HEK293 (cell line): ENCODE data around the gene SAMD14.

Experiments used
- CTCF ChIA-PET: fragments of 350-600 bp; formaldehyde crosslinking; extraction: SDS; loops from one replicate; lab custom pipeline; 2021; ENCODE audit warnings: antibody characterized with exemption; lab: Yijun Ruan, JAX
- POLR2A ChIA-PET: fragments of 300-600 bp; formaldehyde crosslinking; extraction: SDS; loops from one replicate; lab custom pipeline; 2020; ENCODE audit warnings: antibody characterized with exemption, inconsistent platforms; lab: Yijun Ruan, JAX
- H3K27ac ChIP-seq: fragments of 200-500 bp; sonication (Bioruptor generic); 2 replicates; pipeline ENCODE4 v1.5.1; 2014; ENCODE audit warnings: low read depth, low read length, control low read depth, inconsistent platforms; ENCODE audit errors: extremely low read depth
- H3K36me3 ChIP-seq, 2 experiments: fragments of 200-500 bp in 1 of 2; sonication (Bioruptor generic) in 1 of 2; 1 replicate in 1 of 2; 2 replicates in 1 of 2; pipeline ENCODE4 v1.5.1; 2014 to 2017; ENCODE audit warnings: inconsistent platforms in 2 of 2, low read length in 2 of 2; ENCODE audit not compliant: control insufficient read depth in 2 of 2, insufficient read depth in 1 of 2
- H3K4me1 ChIP-seq: fragments of 200-500 bp; sonication (Bioruptor generic); 2 replicates; pipeline ENCODE4 v1.5.1; 2014; ENCODE audit warnings: mild to moderate bottlenecking, low read length, inconsistent platforms; ENCODE audit not compliant: control insufficient read depth, insufficient read depth
- H3K4me3 ChIP-seq: 2 replicates; pipeline ENCODE4 v1.5.1; 2011; ENCODE audit warnings: low read depth, mild to moderate bottlenecking, control low read depth, low read length, moderate library complexity
- H3K9me3 ChIP-seq: fragments of 200-500 bp; sonication (Bioruptor generic); 2 replicates; pipeline ENCODE4 v1.5.1; 2014; ENCODE audit warnings: low read depth, low read length, inconsistent platforms; ENCODE audit not compliant: control insufficient read depth, insufficient read depth
- GLIS2 ChIP-seq: fragments of 450-650 bp; formaldehyde crosslinking; IDR thresholded peaks from 2 replicates; pipeline ENCODE4 v1.5.1; 2016; ENCODE audit warnings: missing biosample characterization, missing genetic modification characterization
- TSHZ1 ChIP-seq: fragments of 450-650 bp; formaldehyde crosslinking; IDR thresholded peaks from 2 replicates; pipeline ENCODE4 v1.5.1; 2016; ENCODE audit warnings: missing biosample characterization, missing genetic modification characterization, borderline replicate concordance
- ZBTB17 ChIP-seq: fragments of 450-650 bp; formaldehyde crosslinking; IDR thresholded peaks from 2 replicates; pipeline ENCODE4 v1.5.1; 2016; ENCODE audit warnings: missing biosample characterization, missing genetic modification characterization
- ZBTB20 ChIP-seq: fragments of 450-650 bp; formaldehyde crosslinking; IDR thresholded peaks from 2 replicates; pipeline ENCODE4 v1.5.1; 2016; ENCODE audit warnings: missing biosample characterization, missing genetic modification characterization
- ZEB2 ChIP-seq: fragments of 450-650 bp; formaldehyde crosslinking; IDR thresholded peaks from 2 replicates; pipeline ENCODE4 v1.5.1; 2016; ENCODE audit warnings: missing biosample characterization, missing genetic modification characterization
- ZIC2 ChIP-seq: fragments of 450-650 bp; formaldehyde crosslinking; IDR thresholded peaks from 2 replicates; pipeline ENCODE4 v1.5.1; 2016; ENCODE audit warnings: missing biosample characterization, missing genetic modification characterization
- ZNF2 ChIP-seq: fragments of 450-650 bp; formaldehyde crosslinking; IDR thresholded peaks from 2 replicates; pipeline ENCODE4 v1.5.1; 2016; ENCODE audit warnings: missing biosample characterization, missing genetic modification characterization
- ZNF292 ChIP-seq: fragments of 450-650 bp; formaldehyde crosslinking; IDR thresholded peaks from 2 replicates; pipeline ENCODE4 v1.5.1; 2016; ENCODE audit warnings: low read depth, missing biosample characterization, missing genetic modification characterization, borderline replicate concordance
- ZNF311 ChIP-seq: fragments of 450-650 bp; formaldehyde crosslinking; IDR thresholded peaks from 2 replicates; pipeline ENCODE4 v1.5.1; 2017; ENCODE audit warnings: missing biosample characterization, missing genetic modification characterization, borderline replicate concordance
- ZNF510 ChIP-seq: fragments of 450-650 bp; formaldehyde crosslinking; IDR thresholded peaks from 2 replicates; pipeline ENCODE4 v1.5.1; 2018; ENCODE audit warnings: mild to moderate bottlenecking, missing genetic modification characterization, missing biosample characterization; ENCODE audit not compliant: insufficient replicate concordance
- ZNF596 ChIP-seq: fragments of 450-650 bp; IDR thresholded peaks from 2 replicates; pipeline ENCODE4 v1.5.0; 2018; ENCODE audit warnings: missing biosample characterization, mild to moderate bottlenecking, missing genetic modification characterization, moderate library complexity
- ZNF623 ChIP-seq: fragments of 450-650 bp; formaldehyde crosslinking; IDR thresholded peaks from 2 replicates; pipeline ENCODE4 v1.5.1; 2016; ENCODE audit warnings: missing biosample characterization, missing genetic modification characterization
- ZNF670 ChIP-seq: fragments of 450-650 bp; formaldehyde crosslinking; IDR thresholded peaks from 2 replicates; pipeline ENCODE4 v1.5.1; 2016; ENCODE audit warnings: missing biosample characterization, missing genetic modification characterization, low read depth
- ZNF776 ChIP-seq: fragments of 450-650 bp; formaldehyde crosslinking; IDR thresholded peaks from 2 replicates; pipeline ENCODE4 v1.5.0; 2017; ENCODE audit warnings: missing biosample characterization, missing genetic modification characterization, borderline replicate concordance
- ZNF777 ChIP-seq: fragments of 450-650 bp; formaldehyde crosslinking; IDR thresholded peaks from 2 replicates; pipeline ENCODE4 v1.5.1; 2017; ENCODE audit warnings: missing biosample characterization, missing genetic modification characterization, borderline replicate concordance
- ZNF830 ChIP-seq: fragments of 450-650 bp; IDR thresholded peaks from 2 replicates; pipeline ENCODE4 v1.5.0; 2018; ENCODE audit warnings: missing biosample characterization, missing genetic modification characterization, low read depth, mild to moderate bottlenecking, moderate library complexity
- TF ChIP-seq, protein P1 (sequence below): fragments of 450-650 bp; formaldehyde crosslinking; IDR thresholded peaks from 2 replicates; pipeline ENCODE4 v1.5.1; 2016; ENCODE audit warnings: missing biosample characterization, missing genetic modification characterization, low read depth
- TF ChIP-seq, protein P2 (sequence below): fragments of 450-650 bp; formaldehyde crosslinking; optimal IDR thresholded peaks from 2 replicates; pipeline ENCODE3; 2016; ENCODE audit warnings: missing biosample characterization, mild to moderate bottlenecking, missing genetic modification characterization

Gene SAMD14

GRCh38 chr17:50122945-50123344, 7.0 kb downstream of the SAMD14 start:
- POLR2A ChIA-PET, result interaction anchor here (0.6 to 1.9 kb wide), 4 partner anchors 8 to 77 kb away, joined by 4 to 8 read pairs (median 5); no protein-coding TSS in a partner anchor
- TF ChIP-seq ZBTB20 (tag by site-specific recombination), result no peak
- TF ChIP-seq ZNF292, result no peak
- TF ChIP-seq ZNF510, result no peak
- no peak for TF ChIP-seq ZNF776
- peak; percentile 61 for TF ChIP-seq ZIC2 (tag by site-specific recombination)
- TF ChIP-seq, protein P1, sequence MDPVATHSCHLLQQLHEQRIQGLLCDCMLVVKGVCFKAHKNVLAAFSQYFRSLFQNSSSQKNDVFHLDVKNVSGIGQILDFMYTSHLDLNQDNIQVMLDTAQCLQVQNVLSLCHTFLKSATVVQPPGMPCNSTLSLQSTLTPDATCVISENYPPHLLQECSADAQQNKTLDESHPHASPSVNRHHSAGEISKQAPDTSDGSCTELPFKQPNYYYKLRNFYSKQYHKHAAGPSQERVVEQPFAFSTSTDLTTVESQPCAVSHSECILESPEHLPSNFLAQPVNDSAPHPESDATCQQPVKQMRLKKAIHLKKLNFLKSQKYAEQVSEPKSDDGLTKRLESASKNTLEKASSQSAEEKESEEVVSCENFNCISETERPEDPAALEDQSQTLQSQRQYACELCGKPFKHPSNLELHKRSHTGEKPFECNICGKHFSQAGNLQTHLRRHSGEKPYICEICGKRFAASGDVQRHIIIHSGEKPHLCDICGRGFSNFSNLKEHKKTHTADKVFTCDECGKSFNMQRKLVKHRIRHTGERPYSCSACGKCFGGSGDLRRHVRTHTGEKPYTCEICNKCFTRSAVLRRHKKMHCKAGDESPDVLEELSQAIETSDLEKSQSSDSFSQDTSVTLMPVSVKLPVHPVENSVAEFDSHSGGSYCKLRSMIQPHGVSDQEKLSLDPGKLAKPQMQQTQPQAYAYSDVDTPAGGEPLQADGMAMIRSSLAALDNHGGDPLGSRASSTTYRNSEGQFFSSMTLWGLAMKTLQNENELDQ (tag by site-specific recombination), result no peak
- no peak for TF ChIP-seq ZNF596 (tag by site-specific recombination)
- Histone ChIP-seq H3K4me1 (peaks cover 13% of the 10 kb centered on the region), H3K4me3 (no peak overlapping the region), H3K9me3 (no peaks in the 10 kb centered on the region), H3K27ac (no peak overlapping the region; the same call in 1 of the 2 replicates), H3K36me3 (peaks cover 0 to 4% of the 10 kb centered on the region in 2 experiments; a peak in 1 of 3 replicates)
- CTCF ChIA-PET, result interaction anchor here (0.7 to 3.4 kb wide), 15 partner anchors 8 to 189 kb away, joined by 3 to 28 read pairs (median 5); no protein-coding TSS in a partner anchor

GRCh38 chr17:50120475-50121253, 9.3 kb downstream of the SAMD14 start:
- TF ChIP-seq ZNF311 (tag by site-specific recombination) (no peak), ZNF623 (tag by site-specific recombination) (peak; percentile 67), ZEB2 (tag by site-specific recombination) (no peak)
- CTCF ChIA-PET, result interaction anchor here (1.5 to 3.9 kb wide), 4 partner anchors 19 to 177 kb away, joined by 4 to 18 read pairs (median 10); no protein-coding TSS in a partner anchor
- POLR2A ChIA-PET, result no interaction called here

DNA sequence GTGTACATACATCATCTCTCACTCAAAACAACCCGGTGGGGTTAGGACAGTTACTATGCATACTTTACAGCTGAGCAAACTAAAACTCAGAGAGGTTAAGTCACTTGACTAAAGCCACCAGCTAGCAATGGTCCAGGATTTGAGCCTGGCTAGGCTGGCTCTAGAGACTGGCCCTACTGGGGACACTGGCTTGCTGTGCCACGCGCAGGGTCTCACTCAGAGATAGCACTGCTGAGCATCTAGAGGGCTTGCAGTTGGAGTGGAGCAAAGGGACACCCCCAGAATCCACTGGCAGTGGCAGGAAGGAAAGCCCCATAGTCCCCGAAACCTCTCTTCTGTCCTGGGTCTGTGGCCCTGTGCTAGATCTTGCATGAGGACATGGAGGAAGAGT, 11.1 kb downstream of the SAMD14 start:
- H3K9me3 ChIP-seq, result no peaks in the 10 kb centered on the region
- H3K4me1 ChIP-seq, result peaks cover 9% of the 10 kb centered on the region
- TF ChIP-seq ZBTB17 (tag by site-specific recombination) (no peak), ZNF777 (tag by site-specific recombination) (no peak), ZNF2 (tag by site-specific recombination) (no peak), ZNF830 (tag by site-specific recombination) (no peak), TSHZ1 (tag by site-specific recombination) (no peak), ZNF292 (no peak), ZNF670 (tag by site-specific recombination) (no peak), GLIS2 (tag by site-specific recombination) (no peak)
- TF ChIP-seq, protein P2, sequence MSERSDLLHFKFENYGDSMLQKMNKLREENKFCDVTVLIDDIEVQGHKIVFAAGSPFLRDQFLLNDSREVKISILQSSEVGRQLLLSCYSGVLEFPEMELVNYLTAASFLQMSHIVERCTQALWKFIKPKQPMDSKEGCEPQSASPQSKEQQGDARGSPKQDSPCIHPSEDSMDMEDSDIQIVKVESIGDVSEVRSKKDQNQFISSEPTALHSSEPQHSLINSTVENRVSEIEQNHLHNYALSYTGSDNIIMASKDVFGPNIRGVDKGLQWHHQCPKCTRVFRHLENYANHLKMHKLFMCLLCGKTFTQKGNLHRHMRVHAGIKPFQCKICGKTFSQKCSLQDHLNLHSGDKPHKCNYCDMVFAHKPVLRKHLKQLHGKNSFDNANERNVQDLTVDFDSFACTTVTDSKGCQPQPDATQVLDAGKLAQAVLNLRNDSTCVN (tag by site-specific recombination), result no peak
- H3K27ac ChIP-seq, result no peak overlapping the region
- ChIA-PET CTCF (interaction anchor here (0.6 to 3.9 kb wide), 7 partner anchors 21 to 178 kb away, joined by 3 to 18 read pairs (median 4); no protein-coding TSS in a partner anchor), POLR2A (interaction anchor here (1.0 to 1.4 kb wide), 2 partner anchors 18 to 55 kb away, joined by 3 read pairs; no protein-coding TSS in a partner anchor)
- no peak overlapping the region for H3K4me3 ChIP-seq
- peaks cover 0 to 6% of the 10 kb centered on the region in 2 experiments; a peak in 1 of 3 replicates for H3K36me3 ChIP-seq

More at GRCh38 chr17:50120475-50121253, 9.3 kb downstream of the SAMD14 start:
- Histone ChIP-seq H3K9me3 (no peaks in the 10 kb centered on the region), H3K27ac (no peak overlapping the region), H3K4me3 (no peak overlapping the region), H3K36me3 (peaks cover 0 to 4% of the 10 kb centered on the region in 2 experiments; a peak in 1 of 3 replicates), H3K4me1 (peaks cover 13% of the 10 kb centered on the region)
